RWPE2 (cell line): ENCODE measurements around the gene GON4L.

Source experiments
- ATAC-seq: fragments of 200-7000 bp; cut with Tn5 transposase; 3 replicates; pipeline ENCODE4 v1.9.1; 2021; ENCODE audit warnings: low read depth
- DNase-seq: peaks from one replicate; pipeline ENCODE4 v3.0.0-alpha.2; 2020; ENCODE audit warnings: low spot score
- H3K27ac ChIP-seq: fragments of 450-650 bp; 2 replicates; pipeline ENCODE4 v1.5.1; 2017; ENCODE audit warnings: mild to moderate bottlenecking; ENCODE audit not compliant: poor library complexity, severe bottlenecking
- H3K27me3 ChIP-seq: fragments of 250-450 bp; sonication (Bioruptor Pico); 2 replicates; pipeline ENCODE4 v1.5.1; 2021; ENCODE audit warnings: mild to moderate bottlenecking, moderate library complexity; ENCODE audit not compliant: insufficient read depth, poor library complexity, severe bottlenecking
- H3K36me3 ChIP-seq: fragments of 250-450 bp; sonication (Bioruptor Pico); 2 replicates; pipeline ENCODE4 v1.5.1; 2020; ENCODE audit warnings: low read depth, mild to moderate bottlenecking, moderate library complexity
- H3K4me1 ChIP-seq: fragments of 250-450 bp; sonication (Bioruptor Pico); 2 replicates; pipeline ENCODE4 v1.5.1; 2021; ENCODE audit warnings: mild to moderate bottlenecking, moderate library complexity; ENCODE audit not compliant: insufficient read depth, poor library complexity, severe bottlenecking
- H3K4me3 ChIP-seq: fragments of 250-450 bp; sonication (Bioruptor Pico); 2 replicates; pipeline ENCODE4 v1.5.1; 2021; ENCODE audit warnings: mild to moderate bottlenecking, moderate library complexity; ENCODE audit not compliant: severe bottlenecking
- H3K9me3 ChIP-seq: fragments of 250-450 bp; sonication (Bioruptor Pico); 2 replicates; pipeline ENCODE4 v1.5.1; 2021; ENCODE audit warnings: mild to moderate bottlenecking, moderate library complexity; ENCODE audit not compliant: severe bottlenecking
- CTCF ChIP-seq: fragments of 450-650 bp; IDR thresholded peaks from one replicate; pipeline ENCODE4 v1.5.1; 2017; ENCODE audit warnings: mild to moderate bottlenecking, moderate library complexity; ENCODE audit not compliant: poor library complexity, severe bottlenecking

Gene GON4L

GRCh38 chr1:155889566-155889965 lies 32.6 kb upstream of the GON4L start:
- ATAC-seq = no peak
- TF ChIP-seq CTCF = no peak

GRCh38 chr1:155888481-155888880 lies 31.5 kb upstream of the GON4L start:
- Histone ChIP-seq H3K27ac (no peak overlapping the region), H3K4me3 (no peak overlapping the region), H3K4me1 (peaks cover 13% of the 10 kb centered on the region), H3K36me3 (no peaks in the 10 kb centered on the region), H3K9me3 (no peaks in the 10 kb centered on the region), H3K27me3 (no peaks in the 10 kb centered on the region)
- TF ChIP-seq CTCF = no peak
- ATAC-seq (no peak), DNase-seq (no peak)

More at GRCh38 chr1:155889566-155889965, 32.6 kb upstream of the GON4L start:
- H3K27me3 ChIP-seq = no peaks in the 10 kb centered on the region
- no peak for DNase-seq
- H3K27ac ChIP-seq = no peak overlapping the region
- H3K36me3 ChIP-seq = no peaks in the 10 kb centered on the region
- no peak overlapping the region for H3K4me3 ChIP-seq
- peaks cover 21% of the 10 kb centered on the region for H3K4me1 ChIP-seq
- H3K9me3 ChIP-seq = no peaks in the 10 kb centered on the region

- Histone ChIP-seq H3K36me3 (no peaks in the 10 kb centered on the region), H3K4me1 (no peaks in the 10 kb centered on the region), H3K9me3 (no peaks in the 10 kb centered on the region), H3K4me3 (no peak overlapping the region), H3K27ac (no peak overlapping the region), H3K27me3 (no peaks in the 10 kb centered on the region)
- no peak for TF ChIP-seq CTCF
- DNase-seq = no peak
- no peak for ATAC-seq
Observed at GRCh38 chr1:155884982-155885381, 28.0 kb upstream of the GON4L start.

- Histone ChIP-seq H3K4me3 (no peak overlapping the region), H3K36me3 (no peaks in the 10 kb centered on the region), H3K4me1 (no peaks in the 10 kb centered on the region), H3K27ac (no peak overlapping the region), H3K9me3 (no peaks in the 10 kb centered on the region), H3K27me3 (no peaks in the 10 kb centered on the region)
- no peak for DNase-seq
- TF ChIP-seq CTCF = no peak
- ATAC-seq = no peak
Observed at GRCh38 chr1:155884031-155884960, 27.3 kb upstream of the GON4L start.

- DNase-seq = no peak
- no peaks in the 10 kb centered on the region for H3K4me1 ChIP-seq
- H3K36me3 ChIP-seq = no peaks in the 10 kb centered on the region
- no peak overlapping the region for H3K27ac ChIP-seq
- TF ChIP-seq CTCF = no peak
- no peaks in the 10 kb centered on the region for H3K27me3 ChIP-seq
- no peak overlapping the region for H3K4me3 ChIP-seq
- H3K9me3 ChIP-seq = no peaks in the 10 kb centered on the region
- ATAC-seq = no peak
Observed at GRCh38 chr1:155882766-155883165, 25.8 kb upstream of the GON4L start.
